Activated CD8-positive, alpha-beta memory T cell treated with anti-CD3 and anti-CD28 coated beads, Interleukin-2, amount 10 ng/mL, durations not matched to agents 7 days and 5 days (primary cell): Measurements from ENCODE around the gene PRTFDC1. TPM values are rescaled to one million over a fixed set of nuclear protein-coding genes. Genes with fewer than 3 reads are reported as not detected.
A peak's percentile ranks its signal among the peaks of the same experiment; 100 is the strongest.

Experiments used
- ATAC-seq: fragments of 150-1000 bp; cut with Tn5 transposase; one replicate; pipeline ENCODE4 v1.10.0; 2021; ENCODE audit warnings: moderate library complexity
- CTCF ChIA-PET: fragments of 350-600 bp; sonication (Branson Sonifier 250); formaldehyde crosslinking; loops from one replicate; lab custom pipeline; 2021; ENCODE audit warnings: antibody characterized with exemption; lab: Charles Lee
- DNase-seq: peaks from one replicate; pipeline ENCODE4 v3.0.0-alpha.2; 2020
- H3K27ac Mint-ChIP-seq: one replicate; pipeline ENCODE4 v1.8.0; 2021; ENCODE audit warnings: mild to moderate bottlenecking, mixed read lengths
- H3K27me3 Mint-ChIP-seq: one replicate; pipeline ENCODE4 v1.8.0; 2021; ENCODE audit warnings: mixed read lengths
- H3K36me3 Mint-ChIP-seq: one replicate; pipeline ENCODE4 v1.8.0; 2021; ENCODE audit warnings: mild to moderate bottlenecking, mixed read lengths
- H3K4me1 Mint-ChIP-seq: one replicate; pipeline ENCODE4 v1.8.0; 2021; ENCODE audit warnings: mixed read lengths
- H3K4me3 Mint-ChIP-seq: one replicate; pipeline ENCODE4 v1.8.0; 2021; ENCODE audit warnings: mild to moderate bottlenecking, moderate library complexity, mixed read lengths
- H3K9me3 Mint-ChIP-seq: one replicate; pipeline ENCODE4 v1.8.0; 2022; ENCODE audit warnings: low read depth, mixed read lengths
- total RNA-seq, 2 experiments: library from RNA; stranded (reverse); gene quantifications; one replicate each; pipeline ENCODE4 v1.2.3, GENCODE V29; 2021

Gene PRTFDC1
- total RNA-seq, 2 experiments from 2014 or later, result 1.6 to 2.9 TPM

DNA sequence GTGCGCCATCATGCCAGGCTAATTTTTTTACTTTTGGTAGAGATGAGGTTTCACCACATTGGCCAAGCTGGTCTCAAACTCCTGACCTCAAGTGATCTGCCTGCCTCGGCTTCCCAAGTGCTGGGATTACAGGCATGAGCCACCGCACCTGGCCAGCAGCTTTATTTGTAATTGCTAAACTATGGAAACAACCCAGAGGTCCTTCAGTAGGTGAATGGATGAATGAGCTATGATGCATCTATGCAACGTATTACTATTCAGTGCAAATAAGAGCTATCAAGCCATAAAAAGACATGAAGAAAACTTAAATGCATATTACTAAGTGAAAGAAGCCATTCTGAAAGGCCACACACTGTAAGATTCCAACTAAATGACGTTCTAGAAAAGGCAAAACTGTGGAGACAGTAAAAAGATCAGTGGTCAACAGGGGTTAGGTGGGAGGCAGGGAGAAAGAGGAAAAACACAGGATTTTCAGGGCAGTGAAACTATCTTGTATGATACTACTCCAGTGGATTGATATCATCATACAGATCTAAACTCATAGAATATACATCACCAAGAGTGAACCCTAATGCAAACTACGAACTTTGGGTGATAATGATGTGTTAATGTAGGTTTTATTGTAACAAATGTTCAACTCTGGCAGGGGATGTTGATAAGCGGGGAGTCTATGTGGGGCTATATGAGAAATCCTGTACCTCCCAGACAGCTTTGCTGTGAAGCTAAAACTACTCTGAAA is 66.7 kb downstream of the PRTFDC1 start:
- CTCF ChIA-PET, result interaction anchor here (2.1 kb wide), 1 partner anchor 67 kb away, joined by 4 read pairs; no protein-coding TSS in a partner anchor

DNA sequence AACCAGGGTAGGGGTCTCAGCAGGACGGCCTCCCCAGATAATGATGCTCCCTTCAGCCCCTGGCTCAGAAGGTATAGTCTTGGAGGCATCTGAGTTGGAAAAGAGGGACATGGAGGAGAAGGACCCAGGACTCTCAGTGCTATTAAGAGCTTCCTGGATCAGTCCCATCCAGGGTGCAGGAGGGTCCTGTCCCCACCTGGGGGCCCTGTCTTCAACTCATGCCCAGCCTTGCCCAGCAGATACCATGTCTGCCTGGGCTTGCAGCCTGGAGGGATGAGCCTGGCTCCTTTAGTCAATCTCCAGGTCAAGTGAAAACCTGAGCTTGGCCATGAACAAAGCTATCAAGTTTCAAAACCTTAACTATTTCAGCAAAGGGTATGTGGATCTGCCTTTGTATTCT is 67.6 kb downstream of the PRTFDC1 start:
- Mint-ChIP-seq H3K36me3 (peaks cover 29% of the 10 kb centered on the region), H3K4me3 (no peak overlapping the region), H3K9me3 (peaks cover 4% of the 10 kb centered on the region), H3K27ac (no peak overlapping the region), H3K27me3 (no peaks in the 10 kb centered on the region), H3K4me1 (peaks cover 55% of the 10 kb centered on the region)
- CTCF ChIA-PET, result interaction anchor here (0.6 to 2.1 kb wide), 3 partner anchors 9 to 68 kb away, joined by 3 to 4 read pairs (median 3); no protein-coding TSS in a partner anchor
- DNase-seq (no peak), ATAC-seq (no peak)

More for the DNA sequence above, 66.7 kb downstream of the PRTFDC1 start:
- Mint-ChIP-seq H3K9me3 (peaks cover 4% of the 10 kb centered on the region), H3K27ac (no peak overlapping the region), H3K4me1 (peaks cover 61% of the 10 kb centered on the region), H3K36me3 (peaks cover 36% of the 10 kb centered on the region), H3K27me3 (no peaks in the 10 kb centered on the region), H3K4me3 (no peak overlapping the region)
- DNase-seq, result no peak
- no peak for ATAC-seq

DNA sequence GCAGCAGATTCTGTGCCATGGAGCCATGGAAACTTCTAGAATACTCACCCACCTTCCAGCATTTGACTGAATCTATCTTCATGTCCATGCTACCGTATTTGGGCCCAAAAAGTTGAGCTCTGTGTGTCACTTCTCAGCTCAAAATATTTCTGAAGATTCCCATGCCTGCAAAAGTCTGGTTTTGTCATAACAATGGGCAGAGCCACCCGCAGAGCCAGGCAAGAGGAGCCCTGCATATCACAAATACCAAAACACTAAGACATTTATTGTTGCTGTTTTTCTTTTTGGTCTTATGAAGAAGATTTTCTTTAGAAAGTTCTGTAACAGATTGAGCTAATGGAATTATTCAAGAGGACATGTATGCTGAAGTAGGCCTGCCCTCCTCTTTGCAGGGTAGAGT is 68.1 kb downstream of the PRTFDC1 start:
- no peak overlapping the region for H3K27ac Mint-ChIP-seq
- ATAC-seq (no peak), DNase-seq (no peak)
- H3K4me1 Mint-ChIP-seq, result peaks cover 51% of the 10 kb centered on the region
- no peak overlapping the region for H3K4me3 Mint-ChIP-seq
- CTCF ChIA-PET, result interaction anchor here (1.0 to 2.1 kb wide), 3 partner anchors 9 to 69 kb away, joined by 3 to 4 read pairs (median 4); no protein-coding TSS in a partner anchor
- H3K27me3 Mint-ChIP-seq, result no peaks in the 10 kb centered on the region
- peaks cover 26% of the 10 kb centered on the region for H3K36me3 Mint-ChIP-seq
- H3K9me3 Mint-ChIP-seq, result peaks cover 4% of the 10 kb centered on the region

DNA sequence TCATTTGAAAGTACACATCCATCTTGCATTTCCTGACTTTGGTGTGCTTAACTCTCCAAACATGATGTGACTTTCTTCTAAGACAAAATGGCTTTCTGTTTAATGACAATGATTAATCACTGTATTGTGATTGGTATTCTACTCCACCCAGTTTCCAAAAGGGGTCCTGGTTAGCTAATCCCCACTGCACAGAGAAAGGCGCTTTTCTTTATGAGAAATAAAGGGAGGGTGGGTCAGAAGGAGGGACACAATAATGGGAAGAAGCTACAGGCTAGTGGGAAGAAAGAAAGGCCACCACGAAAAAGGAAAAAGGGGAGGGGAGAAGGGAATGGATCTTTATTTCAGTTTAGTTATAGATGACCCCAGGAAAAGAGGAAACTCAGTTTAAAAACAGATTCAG is 69.2 kb downstream of the PRTFDC1 start:
- DNase-seq, result no peak
- ATAC-seq, result no peak
- Mint-ChIP-seq H3K4me3 (no peak overlapping the region), H3K36me3 (peaks cover 21% of the 10 kb centered on the region), H3K4me1 (peaks cover 41% of the 10 kb centered on the region), H3K27me3 (no peaks in the 10 kb centered on the region), H3K9me3 (peaks cover 4% of the 10 kb centered on the region), H3K27ac (peak overlapping the region; percentile 34)
- CTCF ChIA-PET, result interaction anchor here (1.7 kb wide), 2 partner anchors 20 to 38 kb away, joined by 4 read pairs; no protein-coding TSS in a partner anchor

DNA sequence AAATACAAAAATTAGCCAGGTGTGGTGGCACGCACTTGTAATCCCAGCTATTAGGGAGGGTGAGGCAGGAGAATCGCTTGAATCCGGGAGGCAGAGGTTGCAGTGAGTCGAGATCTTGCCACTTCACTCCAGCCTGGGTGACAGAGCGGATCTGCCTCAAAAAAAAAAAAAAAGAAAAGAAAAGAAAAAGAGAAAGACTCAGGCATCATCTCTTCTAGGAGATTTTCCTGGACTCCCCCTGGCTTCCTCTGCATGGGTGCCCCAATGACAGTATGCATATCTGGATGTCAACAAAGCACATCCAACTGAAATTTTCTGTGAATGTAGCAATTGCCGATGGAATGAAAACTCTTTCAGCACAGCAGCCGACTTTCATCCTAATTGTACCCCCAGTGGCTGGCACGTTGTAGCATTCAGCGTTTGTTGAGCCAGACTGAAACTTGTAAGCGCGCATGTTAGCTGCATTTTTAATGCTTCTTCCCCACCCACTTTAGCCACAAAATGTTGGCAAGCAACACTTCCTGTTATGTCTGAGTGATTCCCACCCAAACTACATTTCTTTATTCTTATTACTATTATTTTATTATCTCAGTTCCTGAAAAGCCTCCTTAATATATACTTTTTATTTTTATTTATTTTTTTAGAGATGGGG is 70.2 kb downstream of the PRTFDC1 start:
- peak; percentile 74 for DNase-seq
- H3K27me3 Mint-ChIP-seq, result no peaks in the 10 kb centered on the region
- H3K27ac Mint-ChIP-seq, result peak overlapping the region; percentile 76
- ATAC-seq, result peak; percentile 78
- H3K4me3 Mint-ChIP-seq, result peak overlapping the region; percentile 45
- peaks cover 16% of the 10 kb centered on the region for H3K36me3 Mint-ChIP-seq
- CTCF ChIA-PET, result interaction anchor here (1.0 to 1.7 kb wide), 4 partner anchors 11 to 41 kb away, joined by 3 to 7 read pairs (median 4); no protein-coding TSS in a partner anchor
- H3K9me3 Mint-ChIP-seq, result peaks cover 4% of the 10 kb centered on the region
- peaks cover 32% of the 10 kb centered on the region for H3K4me1 Mint-ChIP-seq

DNA sequence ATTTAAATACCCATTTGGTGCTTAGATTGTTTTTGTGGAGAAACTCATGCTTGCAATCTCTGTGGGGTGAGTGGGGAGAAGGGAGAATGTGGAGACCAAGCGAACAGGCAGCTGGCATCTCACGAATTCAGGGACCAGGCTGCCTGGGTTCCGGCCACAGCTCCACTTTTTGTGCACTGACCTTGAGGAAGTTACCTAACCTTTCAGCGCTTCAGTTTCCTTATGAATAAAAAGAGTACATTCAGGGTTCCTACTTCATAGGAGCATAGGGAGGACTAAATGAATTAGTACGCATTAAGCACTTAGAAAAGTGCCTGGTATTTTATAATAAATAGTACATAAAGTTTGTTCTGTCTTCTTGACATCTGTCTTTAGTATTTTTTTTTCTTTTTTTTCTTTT is 72.5 kb downstream of the PRTFDC1 start:
- Mint-ChIP-seq H3K36me3 (peaks cover 16% of the 10 kb centered on the region), H3K9me3 (peaks cover 8% of the 10 kb centered on the region), H3K4me3 (no peak overlapping the region), H3K4me1 (peaks cover 21% of the 10 kb centered on the region), H3K27me3 (no peaks in the 10 kb centered on the region), H3K27ac (no peak overlapping the region)
- DNase-seq (no peak), ATAC-seq (no peak)
- CTCF ChIA-PET, result no interaction called here

DNA sequence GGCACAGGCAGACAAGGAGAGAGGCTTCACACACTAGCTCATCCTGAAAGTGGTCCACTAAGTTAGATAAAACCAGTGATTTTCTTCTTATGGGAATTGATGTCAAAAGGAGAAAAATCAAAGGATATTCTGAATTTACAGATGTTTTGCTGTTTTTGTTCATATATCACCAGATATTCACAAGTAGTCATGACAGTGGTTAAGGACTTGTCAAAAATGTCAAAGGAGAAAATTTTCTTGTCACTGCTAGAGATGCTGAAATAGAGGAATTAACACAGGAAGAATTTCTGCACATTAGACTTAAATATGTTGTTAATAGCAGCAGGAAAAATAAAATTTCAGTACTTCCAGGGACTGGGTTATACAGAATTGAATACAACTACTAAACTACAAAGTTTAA is 78.3 kb downstream of the PRTFDC1 start:
- H3K9me3 Mint-ChIP-seq, result peaks cover 8% of the 10 kb centered on the region
- H3K4me1 Mint-ChIP-seq, result peaks cover 2% of the 10 kb centered on the region
- CTCF ChIA-PET, result no interaction called here
- H3K36me3 Mint-ChIP-seq, result peaks cover 13% of the 10 kb centered on the region
- no peak overlapping the region for H3K27ac Mint-ChIP-seq
- H3K4me3 Mint-ChIP-seq, result no peak overlapping the region
- no peaks in the 10 kb centered on the region for H3K27me3 Mint-ChIP-seq
- no peak for DNase-seq
- no peak for ATAC-seq

DNA sequence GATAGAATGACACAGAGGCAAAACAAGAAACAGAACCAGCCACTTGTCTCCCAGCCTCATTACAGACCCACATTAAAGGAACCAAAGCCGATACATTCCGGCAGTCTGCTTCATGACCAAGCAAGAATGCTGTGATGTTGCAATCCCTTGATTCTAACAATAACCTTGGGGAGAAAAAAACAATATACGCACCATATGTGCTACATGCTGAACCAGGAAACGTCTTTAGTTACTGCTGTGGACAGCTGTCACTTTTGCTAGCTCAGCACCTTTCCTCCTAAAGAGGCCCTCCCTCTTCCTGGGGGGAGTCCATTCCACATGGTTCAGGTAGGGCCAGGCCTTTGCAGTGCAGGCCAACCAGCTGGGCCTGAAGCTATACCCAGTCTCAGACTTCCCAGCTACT is 79.1 kb downstream of the PRTFDC1 start:
- Mint-ChIP-seq H3K27me3 (no peaks in the 10 kb centered on the region), H3K4me3 (no peak overlapping the region), H3K9me3 (peaks cover 8% of the 10 kb centered on the region), H3K36me3 (peaks cover 13% of the 10 kb centered on the region), H3K27ac (no peak overlapping the region), H3K4me1 (peaks cover 2% of the 10 kb centered on the region)
- DNase-seq (no peak), ATAC-seq (no peak)
- CTCF ChIA-PET, result no interaction called here

DNA sequence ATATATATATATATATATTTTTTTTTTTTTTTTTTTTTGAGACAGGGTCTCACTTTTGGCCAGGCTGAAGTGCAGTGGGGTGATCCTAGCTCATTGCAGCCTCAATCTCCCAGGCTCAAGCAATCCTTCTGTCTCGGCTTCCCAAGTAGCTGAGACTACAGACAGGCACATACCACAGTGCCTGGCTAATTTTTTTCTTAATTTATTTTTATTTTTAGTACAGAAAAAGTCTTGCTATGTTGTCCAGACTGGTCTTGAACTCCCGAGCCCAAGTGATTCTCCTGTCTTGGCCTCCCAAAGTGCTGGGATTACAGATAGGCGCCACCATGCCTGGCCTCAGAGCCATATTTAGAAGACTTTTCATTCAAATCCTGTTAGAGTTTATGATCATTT is 79.6 kb downstream of the PRTFDC1 start:
- DNase-seq (no peak), ATAC-seq (no peak)
- Mint-ChIP-seq H3K27me3 (no peaks in the 10 kb centered on the region), H3K36me3 (peaks cover 13% of the 10 kb centered on the region), H3K27ac (no peak overlapping the region), H3K4me3 (no peak overlapping the region), H3K9me3 (peaks cover 8% of the 10 kb centered on the region), H3K4me1 (peaks cover 2% of the 10 kb centered on the region)
- CTCF ChIA-PET, result no interaction called here

DNA sequence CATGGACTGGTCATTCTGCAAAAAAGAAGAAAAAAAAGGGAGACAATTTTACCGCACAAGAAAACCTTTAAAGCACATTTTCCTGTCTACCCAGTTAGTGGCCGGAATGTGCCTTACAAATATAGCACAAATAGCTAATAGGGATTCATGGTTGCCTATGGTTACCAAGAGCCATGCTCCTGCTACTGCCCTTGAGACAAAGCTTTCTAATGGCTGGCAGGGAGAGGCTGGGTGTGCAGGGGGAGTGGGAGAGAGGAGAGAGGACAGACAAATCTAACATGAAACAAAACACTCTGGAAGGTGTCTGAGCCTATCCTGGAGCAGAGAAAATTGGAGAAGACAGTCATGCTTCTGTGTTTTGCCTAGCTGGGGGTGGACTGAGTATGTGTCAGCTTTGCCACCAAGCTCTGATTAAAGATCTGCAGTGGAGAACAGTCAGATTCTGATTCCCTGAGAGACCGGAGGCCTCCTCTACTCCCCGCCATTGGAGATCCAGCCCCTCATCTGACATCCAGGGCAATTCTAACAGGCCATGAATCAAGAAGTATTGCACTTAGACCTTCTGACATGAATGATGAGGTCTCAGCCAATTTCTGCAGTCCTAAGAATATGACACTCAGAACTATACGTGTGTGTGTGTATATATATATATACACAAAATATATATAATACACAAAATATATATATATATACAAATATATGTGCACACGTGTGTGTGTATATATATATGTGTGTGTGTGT is 80.2 kb downstream of the PRTFDC1 start:
- peaks cover 13% of the 10 kb centered on the region for H3K36me3 Mint-ChIP-seq
- H3K27me3 Mint-ChIP-seq, result no peaks in the 10 kb centered on the region
- no peak overlapping the region for H3K27ac Mint-ChIP-seq
- peaks cover 8% of the 10 kb centered on the region for H3K9me3 Mint-ChIP-seq
- CTCF ChIA-PET, result interaction anchor here (1.9 kb wide), 1 partner anchor 9 kb away, joined by 7 read pairs; no protein-coding TSS in a partner anchor
- DNase-seq, result no peak
- ATAC-seq, result no peak
- no peak overlapping the region for H3K4me3 Mint-ChIP-seq
- peaks cover 4% of the 10 kb centered on the region for H3K4me1 Mint-ChIP-seq

DNA sequence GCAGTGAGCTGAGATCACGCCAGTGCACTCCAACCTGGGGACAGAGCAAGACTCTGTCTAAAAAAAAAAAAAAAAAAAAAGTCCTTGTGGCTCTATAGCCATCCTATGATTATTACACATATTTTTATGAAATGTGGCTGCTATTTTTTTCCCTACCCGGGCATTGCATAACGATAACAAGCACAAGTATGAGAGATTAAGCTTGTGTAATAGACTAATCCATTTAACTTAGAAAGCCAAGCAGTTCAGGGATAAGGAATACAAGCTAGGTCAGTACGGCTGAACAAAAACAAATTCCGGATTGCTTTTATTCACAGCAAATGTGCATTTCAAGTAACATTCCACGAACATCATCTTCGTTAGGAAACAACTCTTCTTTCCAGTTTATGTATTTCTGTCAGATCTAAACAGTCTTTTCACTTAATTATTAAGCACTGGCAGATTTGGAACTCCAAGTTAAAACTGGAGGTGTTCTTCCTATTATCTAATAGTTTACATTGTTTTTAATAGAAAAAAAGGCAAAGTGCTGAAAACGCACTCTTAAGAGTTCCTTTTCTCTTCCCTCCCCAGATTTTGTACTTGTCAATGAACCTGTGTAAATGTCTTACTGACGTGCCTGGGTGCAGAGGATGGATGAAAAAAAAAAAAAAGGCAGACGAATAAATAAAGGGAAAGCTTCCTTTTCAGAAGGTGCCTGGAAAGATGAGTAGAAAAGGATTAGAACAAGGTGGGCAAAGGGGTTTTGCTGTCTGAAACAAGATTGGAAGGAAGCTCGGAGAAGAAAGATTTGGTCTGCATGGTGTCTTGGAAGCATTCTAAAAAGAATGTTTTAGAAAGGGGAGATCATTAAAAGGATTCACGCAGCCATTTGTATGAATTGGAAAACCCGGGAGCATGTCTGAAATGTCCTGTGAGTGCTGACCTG is 81.1 kb downstream of the PRTFDC1 start:
- peaks cover 13% of the 10 kb centered on the region for H3K36me3 Mint-ChIP-seq
- H3K4me3 Mint-ChIP-seq, result no peak overlapping the region
- H3K27ac Mint-ChIP-seq, result no peak overlapping the region
- peaks cover 11% of the 10 kb centered on the region for H3K4me1 Mint-ChIP-seq
- peaks cover 5% of the 10 kb centered on the region for H3K9me3 Mint-ChIP-seq
- H3K27me3 Mint-ChIP-seq, result no peaks in the 10 kb centered on the region
- ATAC-seq, result no peak
- CTCF ChIA-PET, result interaction anchor here (1.9 kb wide), 1 partner anchor 10 kb away, joined by 7 read pairs; no protein-coding TSS in a partner anchor
- DNase-seq, result no peak

DNA sequence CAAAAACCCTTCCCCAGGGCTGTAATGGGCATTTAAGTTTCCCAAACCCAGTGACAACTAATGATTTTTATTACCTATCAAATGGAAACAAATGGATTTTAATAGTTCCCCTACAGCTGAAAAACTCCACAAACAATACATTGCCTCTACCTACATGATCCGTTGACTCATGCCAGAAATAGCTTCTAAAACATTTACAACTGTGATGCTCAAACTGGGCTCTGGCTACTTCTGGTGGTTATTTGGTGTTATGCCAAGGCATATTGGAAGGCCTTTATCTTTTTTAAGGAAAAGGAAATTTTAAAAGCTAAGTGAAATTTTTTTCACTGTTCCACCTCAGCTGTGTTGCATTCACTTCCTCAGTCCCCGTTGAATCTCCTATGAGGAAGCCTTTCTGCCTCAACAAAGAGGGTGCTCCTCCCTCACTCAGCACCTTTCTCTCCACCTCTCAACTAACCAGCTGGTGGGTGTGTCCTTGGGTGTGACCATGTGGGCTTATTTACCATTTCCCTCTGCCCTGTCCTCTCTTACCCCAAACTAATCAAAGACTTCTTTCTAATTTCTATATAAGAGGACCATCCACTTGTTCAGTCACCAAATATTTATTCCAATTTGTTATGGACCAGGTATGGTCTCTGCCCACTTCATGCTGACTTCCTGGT is 82.9 kb downstream of the PRTFDC1 start:
- Mint-ChIP-seq H3K9me3 (no peaks in the 10 kb centered on the region), H3K36me3 (peaks cover 7% of the 10 kb centered on the region), H3K27ac (no peak overlapping the region), H3K4me1 (peaks cover 25% of the 10 kb centered on the region), H3K27me3 (no peaks in the 10 kb centered on the region), H3K4me3 (no peak overlapping the region)
- CTCF ChIA-PET, result no interaction called here
- ATAC-seq (no peak), DNase-seq (no peak)
